Esophagus squamous epithelium (tissue), 5 donors: ENCODE results near the gene DHRS3. TPM values are rescaled to one million over a fixed set of nuclear protein-coding genes. Genes with fewer than 3 reads are reported as not detected.

ENCODE experiments used
- DNase-seq: peaks from one replicate; lab custom pipeline; 2025; lab: John Stamatoyannopoulos, UW
- H3K27ac ChIP-seq, 4 donors: fragments of 200-600 bp; sonication (generic); one replicate each; pipeline ENCODE4 v1.5.1; 2016 to 2019; ENCODE audit warnings: mild to moderate bottlenecking in 1 of 4
- H3K27me3 ChIP-seq, 4 donors: fragments of 200-600 bp; sonication (generic); 1 replicate in 3 of 4; 2 replicates in 1 of 4; pipeline versions ENCODE4 v1.5.1 to v1.6.0; 2017 to 2021; ENCODE audit warnings: antibody characterized with exemption in 1 of 4
- H3K36me3 ChIP-seq, 3 donors: fragments of 200-600 bp; sonication (generic); one replicate each; pipeline ENCODE4 v1.5.1; 2016 to 2019
- H3K4me1 ChIP-seq, 3 donors: fragments of 200-600 bp; sonication (generic); one replicate each; pipeline ENCODE4 v1.5.1; 2017 to 2019
- H3K4me3 ChIP-seq, 4 donors: fragments of 200-600 bp; sonication (generic); 1 replicate in 3 of 4; 2 replicates in 1 of 4; pipeline ENCODE4 v1.5.1; 2016 to 2019; ENCODE audit warnings: mild to moderate bottlenecking in 2 of 4, moderate library complexity in 1 of 4
- H3K9me3 ChIP-seq, 3 donors: fragments of 200-600 bp; sonication (generic); one replicate each; pipeline ENCODE4 v1.5.1; 2016 to 2019
- POLR2A ChIP-seq, 4 donors: fragments of 450-650 bp; IDR thresholded peaks; one replicate each; pipeline ENCODE4 v1.6.1; 2017; ENCODE audit warnings: antibody characterized with exemption in 4 of 4, mild to moderate bottlenecking in 4 of 4, moderate library complexity in 3 of 4
- WGBS, 2 donors: methylation state at CpG; one replicate each; pipeline ENCODE4 v1.1.5; 2018; 5-methylcytosine and 5-hydroxymethylcytosine counted together
- intact Hi-C: fragments of 100-400 bp; cut with DNase I; formaldehyde crosslinking; loops from one replicate; pipeline ENCODE4 v1.15.0; 2022
- total RNA-seq, 4 donors: library from RNA; depleted of rRNA; stranded (reverse); fragments of >200 nt; gene quantifications; one replicate each; pipeline ENCODE4 v1.1.0, GENCODE V29; 2016
- TF ChIP-seq, protein P1 (sequence below), 6 experiments: fragments of 450-650 bp in 4 of 6; fragments of 200-600 bp in 2 of 6; sonication (generic) in 2 of 6; IDR thresholded peaks; one replicate each; pipeline ENCODE4 v1.5.1; 2016 to 2019; ENCODE audit warnings: antibody characterized with exemption in 6 of 6, mild to moderate bottlenecking in 4 of 6, moderate library complexity in 4 of 6
- donor health status: DM: yes; HTN: yes; CAD: no.

Gene DHRS3
- total RNA-seq, 4 donors from 2014 or later, result 87.7 to 166 (median 117) TPM

DNA sequence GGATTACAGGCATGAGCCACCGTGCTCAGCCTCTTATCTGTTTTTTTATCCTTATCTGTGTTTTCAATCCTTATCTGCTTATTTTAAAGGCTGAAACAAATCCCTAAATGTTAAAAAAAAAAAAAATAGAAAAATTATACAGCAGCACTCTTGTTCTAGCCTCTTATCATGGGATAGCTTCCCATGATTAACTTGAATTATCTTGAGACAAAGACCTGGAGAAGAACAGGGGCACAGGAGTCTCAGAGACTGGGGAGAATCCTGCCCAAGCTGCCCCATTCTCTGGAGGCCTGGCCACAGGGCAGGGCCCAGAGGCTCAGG lies 86.9 kb downstream of the DHRS3 start:
- H3K4me1 ChIP-seq, result peaks cover 0 to 13% (median 10%) of the 10 kb centered on the region in 3 donors
- no peaks in the 10 kb centered on the region for H3K36me3 ChIP-seq
- no peak for DNase-seq
- peaks cover 0 to 3% (median 0%) of the 10 kb centered on the region in 3 donors for H3K9me3 ChIP-seq
- no peaks in the 10 kb centered on the region for H3K27me3 ChIP-seq
- no peak overlapping the region for H3K27ac ChIP-seq
- H3K4me3 ChIP-seq, result no peak overlapping the region
- TF ChIP-seq, protein P1, sequence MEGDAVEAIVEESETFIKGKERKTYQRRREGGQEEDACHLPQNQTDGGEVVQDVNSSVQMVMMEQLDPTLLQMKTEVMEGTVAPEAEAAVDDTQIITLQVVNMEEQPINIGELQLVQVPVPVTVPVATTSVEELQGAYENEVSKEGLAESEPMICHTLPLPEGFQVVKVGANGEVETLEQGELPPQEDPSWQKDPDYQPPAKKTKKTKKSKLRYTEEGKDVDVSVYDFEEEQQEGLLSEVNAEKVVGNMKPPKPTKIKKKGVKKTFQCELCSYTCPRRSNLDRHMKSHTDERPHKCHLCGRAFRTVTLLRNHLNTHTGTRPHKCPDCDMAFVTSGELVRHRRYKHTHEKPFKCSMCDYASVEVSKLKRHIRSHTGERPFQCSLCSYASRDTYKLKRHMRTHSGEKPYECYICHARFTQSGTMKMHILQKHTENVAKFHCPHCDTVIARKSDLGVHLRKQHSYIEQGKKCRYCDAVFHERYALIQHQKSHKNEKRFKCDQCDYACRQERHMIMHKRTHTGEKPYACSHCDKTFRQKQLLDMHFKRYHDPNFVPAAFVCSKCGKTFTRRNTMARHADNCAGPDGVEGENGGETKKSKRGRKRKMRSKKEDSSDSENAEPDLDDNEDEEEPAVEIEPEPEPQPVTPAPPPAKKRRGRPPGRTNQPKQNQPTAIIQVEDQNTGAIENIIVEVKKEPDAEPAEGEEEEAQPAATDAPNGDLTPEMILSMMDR (IDR thresholded peaks at IDR 0.05), result no peak
- intact Hi-C loops, result no loop called here
- 89 to 93% methylated on average over 1 of the region's 1 CpG for WGBS, 2 donors

DNA sequence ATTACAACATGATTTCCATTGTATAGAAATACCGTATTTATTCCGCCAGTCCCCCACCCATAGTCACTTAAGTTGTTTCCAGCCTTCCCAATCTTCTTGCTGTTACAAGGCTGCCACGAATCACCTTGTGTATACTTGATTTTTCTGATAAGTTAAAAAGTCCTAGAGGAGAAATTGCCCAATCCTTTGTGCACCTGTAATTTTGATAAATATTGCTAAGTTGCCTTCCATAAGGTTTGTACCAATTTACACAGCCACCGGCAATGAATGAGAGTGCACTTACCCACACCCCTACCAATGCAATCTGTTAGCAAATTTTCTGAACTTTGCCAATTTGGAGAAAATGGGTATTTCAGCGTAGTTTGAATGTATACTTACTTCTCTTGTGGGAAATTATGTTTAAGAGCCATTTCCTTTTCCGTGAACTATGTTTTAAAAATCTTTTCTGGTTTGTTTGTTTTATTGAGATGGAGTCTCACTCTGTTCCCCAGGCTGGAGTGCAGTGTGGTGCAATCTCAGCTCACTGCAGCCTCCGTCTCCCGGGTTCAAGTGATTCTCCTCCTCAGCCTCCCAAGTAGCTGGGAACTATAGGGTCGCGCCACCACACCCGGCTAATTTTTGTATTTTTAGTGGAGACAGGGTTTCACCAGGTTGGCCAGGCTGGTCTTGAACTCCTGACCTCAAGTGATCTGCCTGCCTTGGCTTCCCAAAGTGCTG lies 87.4 kb downstream of the DHRS3 start:
- no peak overlapping the region for H3K4me3 ChIP-seq
- H3K9me3 ChIP-seq, result no peaks in the 10 kb centered on the region
- 84 to 92% methylated on average over 11 of the region's 11 CpGs for WGBS, 2 donors
- H3K36me3 ChIP-seq, result no peaks in the 10 kb centered on the region
- H3K27me3 ChIP-seq, result no peaks in the 10 kb centered on the region
- DNase-seq, result no peak
- H3K27ac ChIP-seq, result no peak overlapping the region
- H3K4me1 ChIP-seq, result peaks cover 0 to 14% (median 10%) of the 10 kb centered on the region in 3 donors
- no peak for TF ChIP-seq POLR2A (IDR thresholded peaks at IDR 0.05)
- TF ChIP-seq, protein P1 (IDR thresholded peaks at IDR 0.05), result no peak
- intact Hi-C loops, result no loop called here

DNA sequence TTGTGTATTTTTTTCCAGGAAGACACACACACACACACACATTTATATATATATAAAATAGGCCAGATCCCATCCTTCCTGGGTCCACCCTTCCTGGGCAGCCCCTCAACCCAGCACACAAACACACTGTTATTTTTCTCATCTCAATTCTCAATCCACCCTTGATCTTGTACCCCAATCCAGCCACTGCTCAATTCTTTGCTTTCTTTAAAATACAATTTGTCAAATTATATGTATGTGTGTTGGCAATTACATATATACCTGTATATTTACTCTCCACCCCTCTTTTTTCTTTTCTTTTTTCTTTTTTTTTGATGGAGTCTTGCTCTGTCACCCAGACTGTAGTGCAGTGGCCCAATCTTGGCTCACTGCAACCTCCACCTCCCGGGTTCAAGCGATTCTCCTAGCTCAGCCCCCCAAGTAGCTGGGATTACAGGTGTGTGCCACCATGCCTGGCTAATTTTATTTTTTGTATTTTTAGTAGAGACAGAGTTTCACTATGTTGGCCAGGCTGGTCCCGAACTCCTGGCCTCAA lies 88.3 kb downstream of the DHRS3 start:
- Histone ChIP-seq H3K4me1 (peaks cover 0 to 18% (median 10%) of the 10 kb centered on the region in 3 donors), H3K27ac (peak overlapping the region in 1 of 4 donors; percentile 74), H3K4me3 (no peak overlapping the region), H3K36me3 (no peaks in the 10 kb centered on the region), H3K9me3 (no peaks in the 10 kb centered on the region), H3K27me3 (no peaks in the 10 kb centered on the region)
- 92 to 94% methylated on average over 3 of the region's 3 CpGs for WGBS, 2 donors
- TF ChIP-seq POLR2A (IDR thresholded peaks at IDR 0.05), result no peak
- TF ChIP-seq, protein P1 (IDR thresholded peaks at IDR 0.05), result no peak
- intact Hi-C loops, result no loop called here
- DNase-seq, result no peak

DNA sequence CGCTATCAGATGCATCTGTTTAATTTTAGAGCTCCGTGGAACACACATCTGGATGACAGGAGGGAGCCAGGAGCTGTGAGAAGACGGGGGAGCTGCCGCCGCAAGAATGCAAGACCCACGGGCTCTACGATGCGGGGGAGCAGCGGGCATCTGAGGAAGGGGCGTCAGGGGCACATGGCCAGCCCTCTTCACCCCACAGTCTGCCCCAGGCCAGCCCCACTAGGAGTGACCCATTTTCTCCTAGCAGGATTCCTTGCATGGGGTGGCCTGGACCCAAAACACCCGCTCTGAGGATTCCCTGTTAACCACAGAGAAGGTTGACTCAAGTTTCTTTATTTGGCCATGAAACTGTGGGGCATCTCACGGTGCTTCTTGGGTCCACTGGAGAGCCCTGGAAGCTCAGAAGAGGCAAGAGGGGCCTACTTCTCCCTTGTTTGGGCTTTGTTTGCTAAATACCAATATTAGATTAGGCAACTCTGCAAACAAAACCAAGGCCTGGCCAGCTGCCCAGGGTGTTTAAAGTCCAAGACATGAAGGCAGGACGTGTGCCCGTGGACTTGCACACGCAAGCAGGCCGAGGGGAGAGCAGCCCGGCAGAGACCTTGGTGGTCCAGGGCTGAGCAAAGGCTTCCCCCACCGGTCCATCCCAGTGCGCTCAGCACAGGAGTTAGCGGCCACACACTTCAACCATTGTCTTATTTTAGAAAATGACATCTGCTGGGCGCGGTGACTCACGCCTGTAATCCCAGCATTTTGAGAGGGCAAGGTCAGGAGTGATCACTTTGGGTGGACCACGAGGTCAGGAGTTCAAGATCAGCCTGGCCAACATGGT lies 89.8 kb downstream of the DHRS3 start:
- peak overlapping the region; percentile 3 to 79 (median 66) for H3K27ac ChIP-seq
- H3K4me3 ChIP-seq, result no peak overlapping the region
- no peaks in the 10 kb centered on the region for H3K9me3 ChIP-seq
- 51 to 66% methylated on average over 7 to 18 of the region's 24 CpGs for WGBS, 2 donors
- H3K27me3 ChIP-seq, result no peaks in the 10 kb centered on the region
- intact Hi-C loops, result no loop called here
- H3K4me1 ChIP-seq, result peaks cover 0 to 18% (median 10%) of the 10 kb centered on the region in 3 donors
- TF ChIP-seq POLR2A (IDR thresholded peaks at IDR 0.05), result no peak
- TF ChIP-seq, protein P1 (IDR thresholded peaks at IDR 0.05), result no peak
- no peak for DNase-seq
- H3K36me3 ChIP-seq, result no peaks in the 10 kb centered on the region

DNA sequence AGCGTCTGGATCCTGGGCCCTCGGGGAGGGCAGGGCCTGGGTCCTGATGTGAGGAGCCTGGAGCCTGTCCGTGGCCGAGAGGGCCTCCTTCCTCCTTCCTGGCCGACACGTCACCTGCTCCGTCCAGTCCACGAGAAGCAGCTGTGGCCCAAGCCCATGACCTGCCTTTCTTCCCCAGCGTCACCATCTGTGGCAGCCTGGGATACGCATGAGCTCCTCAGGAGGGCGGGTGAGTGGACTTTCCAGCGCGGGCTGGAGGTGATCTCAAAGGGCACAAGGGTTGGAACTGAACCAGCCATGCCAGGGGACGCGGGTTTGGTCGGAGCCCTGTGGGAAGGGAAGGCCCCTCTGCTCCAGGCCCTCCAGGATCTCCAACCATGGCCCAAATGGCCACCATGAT lies 90.4 kb downstream of the DHRS3 start:
- Histone ChIP-seq H3K9me3 (no peaks in the 10 kb centered on the region), H3K4me1 (peaks cover 0 to 18% (median 10%) of the 10 kb centered on the region in 3 donors), H3K36me3 (no peaks in the 10 kb centered on the region), H3K27me3 (no peaks in the 10 kb centered on the region), H3K4me3 (no peak overlapping the region), H3K27ac (peak overlapping the region; percentile 3 to 79 (median 66))
- WGBS, 2 donors, result 86 to 93% methylated on average over 1 to 4 of the region's 16 CpGs
- no peak for TF ChIP-seq POLR2A (IDR thresholded peaks at IDR 0.05)
- TF ChIP-seq, protein P1 (IDR thresholded peaks at IDR 0.05), result no peak
- no peak for DNase-seq
- intact Hi-C loops, result no loop called here
